Renal cortical epithelial cell (primary cell): Measurements from ENCODE around the gene SLC38A6. TPM values are rescaled to one million over a fixed set of nuclear protein-coding genes. Genes with fewer than 3 reads are reported as not detected.

Experiments
- DNase-seq: peaks from one replicate; pipeline ENCODE4 v3.0.0-alpha.2; 2011; ENCODE audit warnings: low read depth
- total RNA-seq: library from RNA; depleted of rRNA; stranded (reverse); fragments of >200 nt; gene quantifications from 2 replicates; pipeline ENCODE4 v1.2.3, GENCODE V29; 2014

The SLC38A6 gene
- total RNA-seq, 1 donor from 2014 or later: 34.7 TPM

DNA sequence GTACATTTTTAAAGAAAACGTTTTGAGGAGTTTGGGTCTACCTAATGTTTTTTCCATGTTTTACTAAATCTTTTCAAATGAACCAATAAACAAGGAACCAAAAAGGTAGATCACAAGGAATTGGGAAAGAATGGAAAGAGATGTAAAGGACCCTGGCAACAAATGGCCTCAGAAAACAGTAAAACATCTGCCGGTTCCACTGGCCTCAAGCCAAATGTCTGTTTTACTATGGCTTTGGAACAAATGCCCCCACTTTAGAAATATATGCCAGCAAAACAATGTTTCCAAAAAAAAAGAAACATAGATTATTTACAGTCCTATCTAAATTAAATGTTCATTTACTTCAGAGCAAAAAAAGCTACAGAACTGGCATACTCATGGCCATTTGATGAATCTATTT is 3.2 kb upstream of the SLC38A6 start:
- DNase-seq: no peak

DNA sequence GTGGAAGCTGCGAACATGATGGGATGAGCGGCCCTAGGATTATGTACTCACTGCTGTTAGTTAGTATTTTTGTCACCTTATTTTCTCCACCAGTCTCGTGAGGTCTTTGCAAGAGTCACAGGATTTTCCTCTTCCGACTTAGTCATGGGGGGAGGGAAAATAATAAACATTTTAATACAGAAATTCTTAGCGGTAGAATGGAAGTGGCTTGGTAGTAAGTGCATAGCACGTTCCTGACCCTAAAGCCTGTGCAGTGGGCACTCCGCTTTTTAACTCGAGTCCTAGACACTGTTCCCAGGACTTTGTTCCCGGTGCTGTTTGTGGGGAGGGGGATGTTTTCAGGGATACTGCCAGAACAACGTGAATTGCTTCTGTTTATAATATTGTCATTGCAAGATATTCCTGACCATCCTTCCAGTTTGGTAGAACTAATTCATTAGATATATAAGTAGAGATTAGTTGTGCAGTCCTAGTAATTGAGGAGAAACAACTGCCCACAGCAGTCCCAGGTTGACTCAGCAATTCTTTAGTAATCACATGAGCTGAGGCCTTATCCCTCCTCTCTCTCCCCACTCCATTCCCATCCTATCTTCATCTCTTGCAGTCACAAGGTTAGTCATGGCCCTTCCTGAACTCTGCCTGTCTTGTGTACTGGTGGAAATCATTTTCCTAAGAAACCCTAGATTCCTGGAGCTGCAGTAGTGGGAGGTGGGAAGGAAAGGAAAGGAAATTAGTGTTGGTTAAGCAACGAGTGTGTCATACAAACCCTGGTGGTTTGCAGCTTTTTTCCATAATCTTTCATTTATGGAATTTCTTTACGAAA is 799 bp downstream of the SLC38A6 start:
- DNase-seq: peak; percentile 84

DNA sequence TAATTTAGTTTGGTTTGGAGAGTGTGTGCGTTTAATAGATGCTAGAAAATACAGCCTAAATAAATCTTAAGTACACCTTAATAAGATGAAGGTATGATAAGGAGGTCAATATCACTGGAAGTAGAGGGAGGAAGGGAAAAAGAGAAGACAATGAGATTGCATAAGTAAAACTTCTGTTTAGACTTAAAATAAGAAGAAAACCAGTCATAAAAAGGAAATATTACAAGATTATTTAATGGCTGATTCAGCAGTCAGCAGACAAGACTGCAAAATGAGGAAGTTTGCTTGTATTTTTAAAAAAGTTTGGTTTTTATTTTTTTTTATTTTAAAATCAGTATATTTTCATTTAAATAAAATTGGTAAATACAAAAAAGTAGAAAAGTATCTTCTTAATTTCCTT is 3.2 kb downstream of the SLC38A6 start:
- no peak for DNase-seq

DNA sequence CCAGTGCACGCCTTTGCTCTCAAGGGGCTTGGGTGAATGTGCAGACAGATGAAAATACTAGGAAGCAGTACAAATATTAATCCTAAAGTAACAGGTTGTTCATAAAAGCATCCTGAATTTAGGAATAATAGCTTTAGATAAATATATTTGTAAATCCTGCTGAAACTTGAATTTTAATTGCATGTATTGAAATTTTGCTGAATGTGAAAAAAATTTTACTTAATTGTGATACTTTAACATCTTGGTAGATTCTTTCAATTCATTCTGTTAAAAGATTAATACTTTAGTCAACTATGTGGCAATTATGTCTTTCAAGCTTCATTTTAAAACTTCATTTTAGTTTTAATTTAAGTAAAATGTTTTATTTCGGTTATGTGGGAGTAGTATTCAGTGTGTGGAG is 5.5 kb downstream of the SLC38A6 start:
- no peak for DNase-seq

DNA sequence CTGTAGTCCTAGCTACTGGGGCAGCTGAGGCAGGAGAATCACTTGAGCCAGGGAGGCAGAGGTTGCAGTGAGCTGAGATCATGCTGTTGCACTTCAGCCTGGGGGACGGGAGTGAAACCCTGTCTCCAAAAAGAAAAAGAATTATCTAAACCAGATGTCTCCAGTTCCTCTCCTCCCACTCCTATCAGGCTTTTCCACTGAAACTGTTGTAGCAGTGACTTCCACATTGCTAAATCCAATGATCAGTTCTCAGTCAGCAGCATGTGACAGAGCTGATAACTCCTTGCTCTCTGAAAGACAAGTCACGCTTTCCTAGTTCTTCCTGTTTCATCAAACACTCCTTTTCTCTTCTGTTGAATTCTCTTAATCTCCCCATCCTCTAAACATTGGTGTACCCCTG is 8.6 kb downstream of the SLC38A6 start:
- no peak for DNase-seq

DNA sequence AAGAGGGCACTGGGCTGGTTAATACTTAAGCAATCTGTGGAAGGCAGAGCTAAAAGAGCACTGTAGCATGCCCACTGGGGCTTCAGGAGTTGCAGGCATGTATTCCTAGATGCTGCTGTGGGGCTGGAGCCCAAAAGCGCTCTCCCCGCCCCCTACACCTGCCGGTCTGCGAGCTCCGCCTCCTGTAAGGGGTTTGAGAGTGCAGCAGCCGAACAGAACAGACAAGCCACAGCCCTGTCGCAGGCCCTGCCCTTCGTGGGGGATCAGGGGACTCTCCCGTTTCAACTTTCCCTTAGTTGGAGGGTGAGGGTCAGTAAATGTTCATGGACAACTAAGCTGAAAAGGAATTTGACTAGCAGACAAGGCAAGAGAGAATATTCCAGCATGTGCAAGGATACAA is 17.6 kb downstream of the SLC38A6 start:
- no peak for DNase-seq

DNA sequence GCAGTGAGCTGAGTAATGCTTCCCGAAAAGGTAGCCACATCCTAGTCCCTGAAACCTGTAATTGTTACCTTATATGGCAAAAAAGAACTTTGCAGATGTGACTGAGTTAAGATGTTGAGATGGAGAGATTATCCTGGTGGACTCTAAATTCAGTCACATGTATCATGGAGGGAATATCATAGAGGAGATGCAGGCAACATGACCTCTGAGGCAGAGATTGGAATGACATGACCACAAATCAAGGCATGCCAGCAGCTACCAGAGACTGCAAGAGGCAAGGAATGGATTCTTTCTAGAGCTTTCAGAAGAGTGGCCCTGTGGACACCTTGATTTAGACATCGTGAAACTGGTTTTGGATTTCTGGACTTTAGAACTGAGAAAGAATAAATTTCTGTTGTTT is 18.5 kb downstream of the SLC38A6 start:
- DNase-seq: no peak

DNA sequence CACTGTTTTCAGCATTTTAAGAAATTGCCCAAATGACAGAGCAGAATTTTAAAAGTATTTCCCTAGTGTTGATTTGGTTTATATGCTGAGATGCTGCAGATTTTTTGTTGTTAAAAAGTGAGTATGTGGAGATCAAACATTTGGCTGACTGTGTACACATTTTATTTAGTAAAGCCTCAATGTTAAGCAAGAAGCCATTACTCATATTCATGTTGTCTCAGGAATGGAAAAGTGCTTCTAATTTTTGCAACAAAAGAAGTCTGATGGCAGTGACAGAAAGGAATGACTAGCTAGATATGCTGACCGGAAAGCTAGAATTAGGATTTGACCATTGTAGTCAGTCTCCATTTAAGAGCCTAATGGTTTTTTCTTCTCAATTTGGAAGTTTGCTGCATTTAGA is 22.5 kb downstream of the SLC38A6 start:
- no peak for DNase-seq

DNA sequence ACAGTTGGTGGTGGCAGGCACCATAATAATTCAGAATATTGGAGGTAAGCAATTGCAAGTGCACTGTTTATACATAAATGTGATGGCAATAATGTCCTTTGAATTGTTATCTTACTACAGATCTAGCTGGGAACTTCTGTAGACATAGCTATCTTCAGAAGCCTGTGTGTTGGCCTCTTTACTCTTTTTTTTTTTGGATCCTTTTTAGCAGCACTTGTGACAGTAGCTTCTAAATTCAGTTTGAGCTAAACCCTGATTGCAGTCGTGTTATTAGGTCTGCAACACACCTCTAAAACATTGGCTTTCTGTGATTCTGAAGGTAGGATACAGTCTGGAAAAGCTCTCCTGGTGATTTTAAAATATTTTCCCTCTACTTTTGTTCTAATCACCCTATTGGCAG is 38.5 kb downstream of the SLC38A6 start:
- no peak for DNase-seq

DNA sequence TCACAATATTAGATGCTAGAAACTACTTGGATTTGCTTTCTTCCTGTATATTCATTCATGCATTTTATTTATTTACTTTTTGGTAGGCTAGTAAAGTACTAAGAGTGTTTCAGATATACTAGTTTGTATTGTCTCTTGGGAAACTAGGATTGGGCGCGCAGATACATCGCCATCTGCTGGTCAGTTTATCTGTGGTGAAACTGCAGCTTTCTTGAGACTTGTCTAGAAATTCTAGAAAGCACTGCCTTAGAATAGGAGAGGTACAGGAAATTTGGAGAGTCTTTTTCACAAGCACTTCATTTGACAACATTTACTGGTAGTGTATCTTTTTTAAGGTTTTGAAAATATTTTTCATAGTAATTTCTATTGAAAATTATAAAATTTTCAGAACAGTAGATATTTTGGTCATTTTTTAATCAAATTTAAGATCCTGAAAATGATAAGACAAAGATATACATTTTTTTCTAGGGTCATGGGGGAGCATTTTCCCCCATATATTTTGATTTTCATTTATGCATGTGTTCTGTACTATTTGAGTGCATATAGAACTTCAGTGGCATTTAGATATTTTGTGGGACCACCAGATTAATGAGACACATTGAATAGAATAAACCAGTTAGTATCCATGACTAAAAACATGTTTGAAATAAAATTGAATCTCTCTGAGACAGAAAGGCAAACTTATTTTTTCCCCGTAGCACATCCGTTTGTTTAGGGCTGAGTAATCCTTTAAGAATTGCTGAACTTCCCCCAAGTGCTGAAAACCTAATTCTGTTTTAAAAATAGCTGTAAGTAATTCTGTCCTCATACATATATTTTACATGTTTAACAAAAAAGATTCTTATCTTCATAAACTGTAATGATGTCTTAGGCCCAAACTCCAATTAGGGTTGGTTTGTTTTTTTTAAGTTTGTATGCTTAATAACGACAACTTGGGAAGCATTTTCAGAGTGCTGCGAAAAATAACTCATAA is 44.5 kb downstream of the SLC38A6 start:
- peak; percentile 72 for DNase-seq

DNA sequence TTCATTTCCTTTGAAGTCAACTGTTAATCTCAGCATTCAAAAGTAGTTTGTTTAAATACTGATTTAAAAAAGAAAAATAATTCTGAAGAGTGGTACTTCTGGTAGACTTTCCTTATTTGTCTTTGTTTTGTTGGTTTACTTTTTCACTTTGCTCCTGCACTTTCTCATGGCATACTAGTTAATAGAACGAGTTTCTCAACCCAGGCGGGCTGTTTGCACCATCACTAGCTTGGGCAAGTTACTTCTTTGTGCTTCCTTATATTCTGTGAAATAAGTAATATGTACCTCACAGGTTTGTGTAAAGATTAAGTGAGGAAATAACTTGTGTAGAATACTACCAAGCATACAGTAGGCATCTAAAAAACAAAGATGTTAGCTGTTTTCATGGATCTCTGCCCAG is 45.5 kb downstream of the SLC38A6 start:
- no peak for DNase-seq

DNA sequence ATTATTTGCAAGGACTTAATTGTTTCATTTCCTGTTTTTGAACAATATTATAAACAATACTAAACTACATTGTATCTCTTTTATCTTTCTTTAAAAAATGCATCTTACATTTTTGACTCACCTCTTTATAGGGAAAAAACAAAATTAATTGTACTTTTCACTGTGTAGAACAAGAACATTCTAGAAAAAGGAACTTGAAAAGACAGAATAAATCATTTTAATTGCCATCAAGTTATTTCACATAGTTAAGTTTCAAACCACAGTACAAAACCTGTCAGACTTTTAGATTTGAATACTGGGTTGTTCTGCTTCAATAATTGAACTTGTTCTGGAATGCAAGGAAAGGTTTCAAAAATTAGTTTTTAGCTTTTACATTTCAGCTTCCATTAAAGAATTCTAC is 50.0 kb downstream of the SLC38A6 start:
- DNase-seq: peak; percentile 31

DNA sequence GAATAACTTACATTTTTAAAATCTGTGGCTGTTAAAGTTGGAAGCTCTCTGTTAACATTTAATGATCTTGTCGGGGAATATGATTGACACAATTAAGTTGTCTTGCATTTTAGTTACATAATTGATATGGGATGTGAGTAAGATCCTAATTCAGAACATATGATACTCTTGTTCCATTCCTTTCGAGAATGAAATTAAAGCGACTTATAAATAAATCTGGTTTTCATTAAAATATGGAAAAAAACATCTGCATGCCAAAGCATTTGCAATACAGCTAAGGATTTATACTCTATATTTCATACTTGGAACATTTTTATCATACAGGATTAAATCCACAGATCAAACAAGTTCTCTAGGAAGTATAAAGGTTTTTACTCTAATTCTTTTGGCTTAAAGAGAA is 52.0 kb downstream of the SLC38A6 start:
- DNase-seq: no peak

DNA sequence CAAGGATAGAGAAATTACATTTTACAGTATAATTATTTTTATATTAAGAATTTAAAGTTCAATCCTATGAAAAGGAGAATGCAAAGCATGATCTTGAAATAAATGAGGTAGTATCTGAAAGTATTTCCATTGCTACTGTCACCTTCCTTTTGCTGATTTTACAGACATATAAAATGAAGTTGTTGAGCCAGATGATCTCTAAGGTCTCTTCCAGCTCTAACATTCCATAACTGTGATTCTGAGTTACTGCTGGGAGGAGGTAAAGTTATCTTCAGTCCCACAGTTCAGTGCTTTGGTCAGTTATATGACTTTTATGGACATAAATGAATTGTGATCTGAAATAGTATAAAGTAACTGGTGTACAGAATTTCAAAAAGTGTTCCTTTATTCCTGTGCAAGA is 52.8 kb downstream of the SLC38A6 start:
- no peak for DNase-seq

DNA sequence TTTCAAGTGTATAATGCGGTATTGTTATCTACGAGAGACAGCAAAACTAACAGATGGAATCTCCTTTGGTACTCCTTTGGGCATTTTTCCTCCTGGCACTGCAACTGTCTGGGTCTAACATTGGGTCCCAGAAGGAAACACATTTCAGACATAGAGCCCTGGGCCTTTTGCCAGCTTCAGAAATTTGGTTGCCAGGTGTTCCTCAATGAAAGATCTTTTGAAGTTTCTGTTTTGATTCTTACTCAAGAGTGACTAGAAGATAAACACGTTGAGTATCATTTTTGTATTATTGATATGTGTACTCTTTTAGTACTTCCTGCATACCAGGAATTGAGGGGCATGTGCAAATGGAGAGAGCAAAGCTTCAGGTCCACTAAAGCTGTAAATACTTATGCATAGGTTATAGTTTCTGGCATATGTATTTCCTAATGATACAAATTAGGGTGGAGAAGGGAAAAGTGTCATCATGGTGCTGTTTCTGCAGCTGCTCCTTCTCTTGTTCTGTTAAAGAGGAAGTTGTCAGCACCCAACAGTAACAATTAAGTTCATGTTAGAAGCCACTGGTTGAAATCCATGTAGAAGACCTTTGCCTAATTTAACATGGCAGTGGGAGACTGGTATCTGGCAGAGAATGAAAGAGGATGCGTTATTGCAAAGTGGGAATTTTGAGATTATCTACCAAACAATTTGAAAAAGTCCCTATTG is 53.5 kb downstream of the SLC38A6 start:
- DNase-seq: no peak

DNA sequence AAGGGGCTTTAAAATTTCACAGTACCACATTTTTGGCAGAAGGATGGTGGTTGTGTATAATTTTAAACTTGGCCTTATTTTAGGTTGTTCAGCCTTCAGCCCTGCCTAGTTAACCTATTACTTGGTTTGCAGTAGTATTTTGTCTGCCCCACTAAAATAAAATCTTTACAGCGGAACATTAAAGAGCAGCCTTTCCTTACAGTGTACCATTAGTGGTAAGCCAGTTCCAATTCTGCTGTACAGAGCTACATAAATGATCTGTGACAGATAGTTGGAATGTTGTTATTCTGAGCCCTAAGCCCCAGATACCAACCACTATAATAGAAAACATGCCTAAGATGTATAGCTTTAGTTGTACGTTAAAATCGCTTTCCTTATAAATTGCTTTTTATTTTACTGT is 56.2 kb downstream of the SLC38A6 start:
- no peak for DNase-seq

DNA sequence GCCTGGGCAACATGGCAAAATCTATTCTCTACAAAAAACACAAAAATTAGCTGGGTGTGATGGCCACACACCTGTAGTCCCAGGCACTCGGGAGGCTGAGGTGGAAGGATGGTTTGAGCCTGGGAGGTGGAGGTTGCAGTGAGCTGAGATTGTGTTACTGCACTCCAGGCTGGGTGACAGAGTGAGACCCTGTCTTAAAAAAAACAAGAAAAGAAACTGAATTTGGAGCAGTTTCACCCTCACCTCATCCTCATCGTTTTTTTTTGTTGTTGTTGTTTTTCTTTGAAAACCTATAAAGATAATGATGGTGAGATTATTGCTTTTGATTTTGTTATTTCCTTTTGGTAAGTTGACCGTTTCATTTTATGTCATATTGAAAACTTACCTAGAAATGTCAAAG is 60.7 kb downstream of the SLC38A6 start:
- DNase-seq: no peak

DNA sequence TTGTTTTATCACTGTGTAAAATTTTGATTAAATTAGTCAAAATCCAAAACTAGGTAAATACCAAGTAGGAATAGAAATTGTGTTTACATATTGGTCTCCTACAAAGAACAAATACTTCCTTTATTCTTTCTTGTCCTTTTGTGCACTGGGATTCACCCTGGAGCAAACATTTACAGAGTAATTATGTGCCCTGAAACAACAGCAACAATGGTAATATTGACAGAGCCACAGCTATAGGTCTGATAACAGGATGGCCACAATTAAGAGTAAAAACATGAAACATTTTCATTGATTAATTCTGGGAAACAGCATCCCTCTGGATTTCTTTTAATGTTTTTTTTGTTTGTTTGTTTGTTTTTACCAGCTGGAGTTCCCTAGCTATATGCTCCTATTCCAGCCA is 61.2 kb downstream of the SLC38A6 start:
- no peak for DNase-seq

DNA sequence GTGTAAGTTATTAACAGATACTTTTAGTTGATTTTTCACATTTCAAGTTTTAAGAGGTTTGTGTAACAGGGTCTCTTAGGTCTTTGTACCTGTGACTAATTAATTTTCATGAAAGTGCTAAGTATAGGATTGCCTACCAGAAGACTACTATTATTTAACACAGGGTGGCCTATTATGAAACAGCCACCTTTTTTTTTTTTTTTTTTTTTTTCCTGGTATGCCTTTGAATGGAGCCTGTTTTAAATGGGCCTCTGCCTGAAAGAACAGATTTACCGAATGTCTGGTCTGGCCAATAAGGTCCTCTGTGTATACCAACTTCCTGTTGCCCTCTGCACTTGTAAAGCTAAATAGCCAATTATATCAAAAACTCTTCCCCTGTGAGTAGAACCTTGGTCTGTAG is 62.5 kb downstream of the SLC38A6 start:
- no peak for DNase-seq

DNA sequence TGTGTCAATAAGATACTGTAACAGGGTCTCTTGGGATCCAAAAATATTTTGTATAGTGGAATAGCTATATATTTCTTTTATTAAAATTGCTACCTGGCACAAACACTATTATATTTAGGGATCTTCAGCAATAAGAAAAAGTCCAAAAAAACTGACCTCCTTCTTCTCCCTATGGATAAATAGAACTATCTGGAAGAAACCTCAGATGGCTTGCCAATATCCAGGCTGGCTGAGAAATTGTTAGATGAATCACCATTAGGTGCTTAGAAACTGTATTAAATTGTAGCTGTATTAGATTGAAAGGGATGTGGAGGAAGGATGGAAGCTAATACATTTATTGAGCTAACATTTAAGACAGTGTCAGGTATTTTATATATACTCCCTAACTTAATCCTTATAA is 66.0 kb downstream of the SLC38A6 start:
- DNase-seq: no peak

DNA sequence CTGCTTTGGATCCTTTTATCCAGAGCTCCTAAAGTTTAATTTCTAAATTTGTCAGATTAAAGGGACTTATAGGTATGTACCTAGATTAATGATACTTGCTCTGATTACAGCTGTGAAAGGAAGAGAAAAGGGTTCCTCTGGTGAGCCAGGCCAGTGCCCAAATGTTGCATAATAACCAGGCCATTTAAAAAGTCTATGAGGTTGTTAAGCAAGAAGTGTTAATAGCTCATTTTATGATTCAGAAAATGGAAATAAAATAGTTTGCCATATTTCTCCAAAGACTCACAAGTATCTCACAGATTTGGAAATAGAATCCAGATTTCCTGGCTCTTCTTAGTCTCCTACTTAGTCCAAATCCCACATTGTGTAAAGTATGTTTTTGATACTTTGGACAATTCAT is 67.6 kb downstream of the SLC38A6 start:
- DNase-seq: no peak

DNA sequence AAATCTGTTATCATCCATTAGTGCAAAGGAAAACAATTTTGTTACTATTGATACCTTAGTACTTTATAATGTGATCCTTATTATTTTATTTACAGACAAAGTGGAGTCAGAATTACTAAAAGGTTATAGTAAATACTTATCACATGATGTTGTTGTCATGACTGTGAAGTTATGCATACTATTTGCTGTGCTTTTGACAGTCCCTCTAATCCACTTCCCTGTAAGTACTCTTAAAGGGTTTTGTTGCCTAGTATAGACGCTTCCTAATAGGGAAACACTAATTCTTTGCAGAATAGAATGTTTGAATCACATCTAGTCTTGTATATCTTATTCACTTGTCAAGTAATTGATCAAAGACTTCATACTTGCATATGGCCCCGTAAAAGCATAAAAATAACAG is 69.4 kb downstream of the SLC38A6 start:
- DNase-seq: no peak
